GM06990 (cell line): ENCODE data around the gene ANKRD52.

Experiments used
- DNase-seq: peaks from one replicate; pipeline ENCODE4 v3.0.0-alpha.2; 2011; ENCODE audit not compliant: insufficient read length; ENCODE audit errors: extremely low read depth
- H3K27me3 ChIP-seq: replicated peaks from 2 replicates; pipeline ENCODE4 v1.6.0; 2011; ENCODE audit warnings: low read length; ENCODE audit not compliant: control insufficient read depth, insufficient read depth
- H3K36me3 ChIP-seq: 2 replicates; pipeline ENCODE4 v1.5.1; 2011; ENCODE audit warnings: low read length; ENCODE audit not compliant: control insufficient read depth, insufficient read depth
- H3K4me3 ChIP-seq: replicated peaks from 2 replicates; pipeline ENCODE4 v1.5.1; 2011; ENCODE audit warnings: low read depth, mild to moderate bottlenecking, control low read depth, low read length
- TF ChIP-seq, protein P1 (sequence below): IDR thresholded peaks from 2 replicates; pipeline ENCODE4 v1.5.1; 2011; ENCODE audit warnings: low read length, control low read depth, mild to moderate bottlenecking, inconsistent platforms; ENCODE audit not compliant: insufficient read depth, poor library complexity, severe bottlenecking

ANKRD52 gene

DNA sequence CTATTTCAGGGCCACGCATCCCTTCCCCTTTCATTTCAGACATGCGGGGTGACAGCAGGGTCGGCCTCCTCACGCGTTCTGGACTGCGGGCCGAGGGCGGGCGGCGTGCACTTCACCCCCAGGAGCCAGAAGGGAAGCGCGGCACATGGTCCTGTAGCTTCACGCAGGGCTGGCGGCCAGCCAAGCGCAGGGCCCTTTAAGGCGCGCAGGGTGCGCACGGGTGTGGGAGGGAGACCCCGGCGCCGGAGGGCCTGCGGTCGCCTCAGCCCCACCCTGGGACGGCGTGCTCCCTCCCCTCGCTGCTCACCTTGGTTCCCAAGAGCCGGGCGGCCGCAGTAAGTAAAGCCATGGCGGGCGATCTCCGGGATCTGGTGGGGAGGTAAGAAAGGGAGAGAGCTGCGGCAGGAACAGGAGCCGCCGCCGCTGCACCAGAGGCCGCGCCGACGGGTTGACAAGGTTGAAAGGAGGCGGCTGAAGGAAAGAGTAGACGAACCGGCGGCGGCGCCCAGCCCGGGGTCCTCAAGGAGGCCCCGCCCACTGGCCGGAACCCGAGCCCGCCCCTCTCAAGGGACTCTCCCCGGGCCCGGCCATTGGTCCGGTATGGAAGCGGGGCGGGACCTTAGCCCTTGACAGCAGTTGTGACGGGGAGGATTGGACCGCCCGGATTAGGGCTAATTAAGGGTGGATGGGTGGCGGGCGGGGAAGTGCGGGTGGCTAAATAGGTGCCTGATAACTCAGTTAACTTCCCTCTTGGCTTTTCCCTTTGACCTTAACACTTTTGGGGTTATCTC, 41.9 kb upstream of the ANKRD52 start, which contains the start of gene CS:
Gene CS, minus strand, starts transcription at position 478 of the 791 bp plus-strand sequence. Its CDS starts 129 bp downstream, at position 349.
- TF ChIP-seq, protein P1, sequence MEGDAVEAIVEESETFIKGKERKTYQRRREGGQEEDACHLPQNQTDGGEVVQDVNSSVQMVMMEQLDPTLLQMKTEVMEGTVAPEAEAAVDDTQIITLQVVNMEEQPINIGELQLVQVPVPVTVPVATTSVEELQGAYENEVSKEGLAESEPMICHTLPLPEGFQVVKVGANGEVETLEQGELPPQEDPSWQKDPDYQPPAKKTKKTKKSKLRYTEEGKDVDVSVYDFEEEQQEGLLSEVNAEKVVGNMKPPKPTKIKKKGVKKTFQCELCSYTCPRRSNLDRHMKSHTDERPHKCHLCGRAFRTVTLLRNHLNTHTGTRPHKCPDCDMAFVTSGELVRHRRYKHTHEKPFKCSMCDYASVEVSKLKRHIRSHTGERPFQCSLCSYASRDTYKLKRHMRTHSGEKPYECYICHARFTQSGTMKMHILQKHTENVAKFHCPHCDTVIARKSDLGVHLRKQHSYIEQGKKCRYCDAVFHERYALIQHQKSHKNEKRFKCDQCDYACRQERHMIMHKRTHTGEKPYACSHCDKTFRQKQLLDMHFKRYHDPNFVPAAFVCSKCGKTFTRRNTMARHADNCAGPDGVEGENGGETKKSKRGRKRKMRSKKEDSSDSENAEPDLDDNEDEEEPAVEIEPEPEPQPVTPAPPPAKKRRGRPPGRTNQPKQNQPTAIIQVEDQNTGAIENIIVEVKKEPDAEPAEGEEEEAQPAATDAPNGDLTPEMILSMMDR, result no peak
- Histone ChIP-seq H3K36me3 (no peaks in the 10 kb centered on the region; the same call in 1 of the 2 replicates), H3K4me3 (peak within 1 kb of the TSS; percentile 90), H3K27me3 (no peaks in the 10 kb centered on the region)
- peak; percentile 97 for DNase-seq

DNA sequence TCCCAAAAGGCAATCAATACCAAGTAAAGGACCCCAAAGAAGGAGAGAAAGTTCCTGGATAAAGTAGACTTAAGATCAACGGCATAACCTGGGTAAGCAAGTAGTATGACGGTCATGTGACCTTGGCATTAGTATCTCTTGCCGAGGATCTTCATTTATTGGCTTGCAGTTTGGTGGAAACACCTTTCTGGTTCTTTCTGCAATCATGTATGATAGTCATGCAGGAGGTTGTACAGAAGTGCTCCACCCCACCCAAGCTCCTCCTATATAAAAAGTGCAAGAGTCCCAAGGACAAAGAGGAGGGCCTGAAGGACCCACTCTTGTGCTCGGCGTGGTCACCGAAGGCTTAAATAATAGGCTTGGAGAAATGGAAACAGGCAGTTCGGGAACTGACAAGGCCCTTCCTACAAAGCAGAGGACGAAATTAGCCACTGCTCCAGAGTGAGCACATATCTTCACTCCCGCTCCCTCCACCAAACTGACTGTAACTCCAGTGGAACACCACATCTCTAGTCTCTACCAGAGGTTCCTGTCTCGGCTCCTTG, 41.2 kb upstream of the ANKRD52 start:
- Histone ChIP-seq H3K36me3 (no peaks in the 10 kb centered on the region; the same call in 1 of the 2 replicates), H3K27me3 (no peaks in the 10 kb centered on the region), H3K4me3 (peak overlapping the region; percentile 90)
- TF ChIP-seq, protein P1, result no peak
- no peak for DNase-seq

GRCh38 chr12:56298828-56299227, 40.6 kb upstream of the ANKRD52 start:
- TF ChIP-seq, protein P1, result no peak
- DNase-seq, result no peak
- Histone ChIP-seq H3K36me3 (no peaks in the 10 kb centered on the region; the same call in 1 of the 2 replicates), H3K4me3 (peak overlapping the region; percentile 90), H3K27me3 (no peaks in the 10 kb centered on the region)

- H3K4me3 ChIP-seq, result no peak overlapping the region
- TF ChIP-seq, protein P1, result no peak
- no peaks in the 10 kb centered on the region for H3K27me3 ChIP-seq
- no peaks in the 10 kb centered on the region; the same call in none of the 2 replicates for H3K36me3 ChIP-seq
- no peak for DNase-seq
These were observed 39.2 kb upstream of the ANKRD52 start for GRCh38 chr12:56297400-56297799.

GRCh38 chr12:56296295-56296694, 38.1 kb upstream of the ANKRD52 start:
- no peaks in the 10 kb centered on the region for H3K27me3 ChIP-seq
- H3K4me3 ChIP-seq, result no peak overlapping the region
- TF ChIP-seq, protein P1, result no peak
- no peak for DNase-seq
- H3K36me3 ChIP-seq, result peaks cover 2% of the 10 kb centered on the region
